RCC 7860 (cell line): Measurements from ENCODE around the gene SCUBE1.
"Not testable (repeated sequence)": the region's sequence is repeated elsewhere in the genome, so short reads cannot be mapped to it uniquely, and the experiment has no call there.

Experiments
- DNase-seq: peaks from one replicate; pipeline ENCODE4 v3.0.0-alpha.2; 2015; ENCODE audit warnings: low spot score
- FAIRE-seq: peaks from 2 replicates; lab custom pipeline; 2012; peaks lifted over from hg19 to GRCh38; lab: Jason Lieb, UNC

Gene SCUBE1

DNA sequence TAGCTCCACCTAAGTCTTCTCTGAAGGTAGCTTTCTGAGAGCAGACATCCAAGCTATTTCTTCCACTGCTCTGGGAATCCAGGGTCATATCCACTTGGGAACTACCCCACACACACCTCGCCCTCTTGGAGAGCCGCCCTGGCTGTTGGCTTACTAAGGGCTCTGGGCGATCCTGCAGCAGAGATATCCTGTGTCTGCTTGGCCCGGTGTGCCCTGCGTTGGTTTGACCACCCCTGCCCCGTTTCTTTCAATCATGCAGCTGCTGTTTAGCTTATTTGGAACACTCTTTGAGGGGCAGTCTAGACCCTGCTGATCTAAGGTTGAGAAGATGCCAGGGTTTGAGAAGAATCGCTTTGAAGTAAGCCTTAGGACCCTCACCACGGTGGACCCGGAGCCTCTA is 17.4 kb upstream of the SCUBE1 start:
- no peak for FAIRE-seq
- DNase-seq, result no peak

GRCh38 chr22:43356881-43357280 is 13.7 kb upstream of the SCUBE1 start:
- DNase-seq (no peak), FAIRE-seq (no peak)

GRCh38 chr22:43355688-43356087 is 12.5 kb upstream of the SCUBE1 start:
- not testable (repeated sequence) for FAIRE-seq, DNase-seq

GRCh38 chr22:43351966-43352345 is 8.8 kb upstream of the SCUBE1 start:
- DNase-seq (no peak), FAIRE-seq (no peak)

- DNase-seq (no peak), FAIRE-seq (no peak)
Observed at GRCh38 chr22:43349636-43350035, 6.5 kb upstream of the SCUBE1 start.

DNA sequence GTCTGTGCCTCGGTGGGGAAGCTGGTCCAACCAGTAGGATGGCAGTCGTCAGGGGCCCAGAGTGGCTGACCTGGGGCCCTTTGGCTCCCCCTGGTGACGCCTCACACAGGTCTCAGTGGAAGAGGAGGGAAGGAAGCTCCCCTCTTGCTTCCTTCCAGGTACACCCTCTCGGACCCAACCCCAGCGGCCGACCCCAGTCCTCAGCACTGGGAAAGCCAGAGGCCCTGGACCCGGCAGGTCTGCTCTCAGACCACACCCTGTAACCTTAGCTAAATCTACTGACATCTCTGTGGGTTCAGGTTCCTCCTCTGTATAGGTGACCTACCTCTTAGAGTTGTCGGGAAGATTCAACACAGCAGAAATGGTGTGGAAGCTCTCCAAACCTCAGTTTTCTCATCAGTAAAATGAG is 3.4 kb upstream of the SCUBE1 start:
- no peak for FAIRE-seq
- peak; percentile 11 for DNase-seq

DNA sequence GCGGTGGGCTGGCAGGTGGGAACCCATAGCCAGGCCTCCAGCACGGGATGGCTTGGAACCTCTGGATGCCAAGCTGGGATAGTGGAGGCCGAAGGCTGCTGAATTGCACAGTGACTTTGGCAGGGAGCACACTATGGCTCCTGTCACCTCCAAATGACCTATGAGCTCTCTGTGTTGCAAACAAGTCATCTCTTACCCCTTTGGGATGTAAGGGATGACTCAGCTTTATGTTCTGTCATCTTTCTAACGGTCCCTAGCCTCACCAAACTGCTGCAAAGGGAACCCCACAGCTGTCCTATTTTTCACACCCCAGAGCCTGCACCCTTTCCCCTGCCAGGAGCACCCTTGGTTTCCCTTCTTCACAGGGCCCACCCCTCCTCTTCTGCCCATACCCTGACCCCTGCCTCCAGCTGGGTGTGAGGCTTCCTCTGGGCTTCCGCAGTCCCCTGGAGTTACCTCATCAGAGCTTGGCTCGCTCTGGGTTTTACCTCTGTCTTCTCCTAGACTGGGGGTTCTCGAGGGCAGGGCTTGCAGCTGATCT is 2.7 kb upstream of the SCUBE1 start:
- DNase-seq (no peak), FAIRE-seq (no peak)

GRCh38 chr22:43345356-43345755 is 2.2 kb upstream of the SCUBE1 start:
- FAIRE-seq, result no peak
- DNase-seq, result no peak

GRCh38 chr22:43344520-43344787 is 1.3 kb upstream of the SCUBE1 start:
- FAIRE-seq, result no peak
- DNase-seq, result no peak

DNA sequence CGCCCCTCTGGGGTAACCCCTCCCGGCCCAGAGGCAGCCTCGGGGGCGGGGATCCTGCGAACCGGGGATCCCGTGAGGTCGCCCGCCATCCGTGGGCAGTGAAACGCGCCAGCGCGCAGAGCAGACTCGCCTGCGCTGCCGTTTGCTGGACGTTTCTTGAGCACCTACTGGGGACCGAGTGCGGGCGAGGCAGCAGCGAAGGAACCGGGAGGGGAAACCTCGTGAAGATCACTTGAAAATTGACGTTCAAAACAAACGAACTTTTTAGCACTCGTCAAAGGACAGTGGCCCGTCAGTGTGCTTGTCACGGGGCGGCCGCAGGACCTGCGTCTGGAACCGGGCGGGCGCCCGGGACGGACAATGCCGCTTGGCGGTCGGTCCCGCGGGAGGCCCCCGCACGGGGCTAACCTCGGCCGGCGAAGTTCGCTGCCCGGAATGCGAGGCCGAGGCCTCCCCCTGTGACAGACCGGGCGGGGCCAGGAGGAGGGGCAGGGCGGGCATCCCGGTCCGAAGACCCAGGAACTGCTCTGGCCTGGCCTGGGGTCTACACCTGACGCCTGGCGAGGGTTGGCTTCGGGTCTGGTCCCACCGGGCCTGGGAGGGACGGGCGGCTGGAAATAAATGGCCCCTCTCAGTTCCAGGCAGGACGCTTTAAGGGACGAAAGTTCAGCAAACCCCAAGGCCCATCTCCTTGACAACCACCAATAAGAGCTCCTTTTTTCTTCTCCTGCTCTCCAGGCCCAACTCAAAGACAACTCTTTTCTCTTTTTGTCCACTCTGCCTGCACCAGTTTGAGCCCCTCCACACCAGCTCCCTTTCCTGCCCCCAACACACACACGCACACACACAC is 723 bp upstream of the SCUBE1 start:
- DNase-seq (no peak), FAIRE-seq (no peak)

GRCh38 chr22:43342347-43343261 is 568 bp downstream of the SCUBE1 start:
- FAIRE-seq, result no peak
- no peak for DNase-seq

DNA sequence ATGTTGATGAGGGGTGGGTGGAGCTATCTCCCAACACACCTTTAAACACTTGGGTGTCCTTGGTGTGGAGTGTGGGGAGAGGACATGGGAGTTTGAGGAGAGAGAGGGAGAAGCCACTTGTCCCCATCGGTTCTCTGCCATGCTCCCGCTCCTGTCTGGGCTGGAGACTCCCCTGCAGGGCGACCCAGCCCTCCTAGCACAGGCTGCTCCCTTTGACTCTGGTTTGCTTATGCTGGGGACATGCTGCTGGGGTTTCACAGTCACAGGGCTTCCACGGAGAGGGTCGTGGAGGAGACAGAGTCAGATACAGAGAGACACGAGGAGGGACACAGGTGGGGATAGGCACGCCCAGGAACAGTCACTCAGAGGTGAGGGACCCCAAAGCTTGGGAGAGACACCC is 1.6 kb downstream of the SCUBE1 start:
- FAIRE-seq (no peak), DNase-seq (no peak)

- no peak for FAIRE-seq
- no peak for DNase-seq
Observed at GRCh38 chr22:43338766-43339345, 4.3 kb downstream of the SCUBE1 start.

GRCh38 chr22:43337946-43338345 is 5.2 kb downstream of the SCUBE1 start:
- DNase-seq (no peak), FAIRE-seq (no peak)

- DNase-seq (no peak), FAIRE-seq (no peak)
Observed at GRCh38 chr22:43337385-43337784, 5.8 kb downstream of the SCUBE1 start.

GRCh38 chr22:43334378-43334777 is 8.8 kb downstream of the SCUBE1 start:
- FAIRE-seq, result no peak

DNA sequence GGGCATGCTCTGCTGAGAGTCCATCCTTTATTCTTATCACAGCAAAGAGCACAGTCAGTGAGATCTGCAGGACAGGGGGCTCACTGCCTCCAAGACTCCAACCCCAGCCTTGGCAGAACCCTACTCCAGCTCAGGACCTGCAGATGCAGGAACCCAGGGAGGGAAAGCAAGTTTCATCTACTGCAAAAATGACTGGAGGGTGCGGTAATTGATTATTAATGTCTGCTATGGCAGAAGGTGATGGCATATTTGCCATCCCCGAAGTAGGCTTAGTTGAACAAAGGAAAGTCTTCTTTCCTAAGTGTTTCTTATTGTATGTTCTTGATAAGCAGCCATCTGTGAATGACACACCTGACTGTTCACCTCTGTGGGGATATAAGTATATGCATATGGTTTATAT is 9.2 kb downstream of the SCUBE1 start:
- no peak for FAIRE-seq
- no peak for DNase-seq

More at GRCh38 chr22:43334378-43334777, 8.8 kb downstream of the SCUBE1 start:
- no peak for DNase-seq

GRCh38 chr22:43333156-43333555 is 10.0 kb downstream of the SCUBE1 start:
- DNase-seq, result no peak
- no peak for FAIRE-seq

DNA sequence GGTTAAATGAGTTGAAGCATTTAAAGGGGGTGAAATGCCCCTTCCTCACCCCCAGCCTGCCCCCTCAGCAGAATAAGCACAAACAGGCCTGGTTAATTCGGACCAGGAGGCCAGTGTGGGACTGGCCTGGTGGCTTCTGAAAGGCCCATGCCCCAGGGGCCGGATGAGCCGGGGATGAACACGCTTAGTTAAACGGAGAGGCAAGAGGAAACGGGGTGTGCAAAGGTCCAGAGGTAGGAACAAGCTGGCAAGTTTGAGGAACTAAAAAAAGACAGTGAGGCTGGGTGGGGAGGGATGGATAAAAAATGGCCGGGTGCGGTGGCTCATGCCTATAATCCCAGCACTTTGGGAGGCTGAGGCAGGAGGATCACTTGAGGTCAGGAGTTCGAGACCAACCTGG is 11.5 kb downstream of the SCUBE1 start:
- FAIRE-seq (no peak), DNase-seq (no peak)

DNA sequence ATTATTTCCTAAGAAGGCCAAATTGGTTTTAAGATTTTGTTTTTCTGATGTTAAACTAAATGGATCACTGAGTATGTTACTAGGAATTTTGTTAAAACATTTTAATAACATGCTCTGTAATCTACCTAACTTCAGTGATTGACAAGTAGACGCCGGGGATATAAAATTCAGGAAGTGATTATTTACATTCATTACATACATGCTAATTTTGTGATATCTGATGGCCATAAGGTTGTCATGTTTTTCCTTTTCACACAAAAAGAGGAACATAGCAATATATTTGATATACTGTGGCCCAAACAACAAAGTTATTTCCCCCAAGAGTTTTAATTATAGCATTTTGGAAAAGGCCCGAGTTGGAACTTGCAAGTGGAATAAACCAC is 12.1 kb downstream of the SCUBE1 start:
- FAIRE-seq (no peak), DNase-seq (no peak)
